ENCODE data around the gene ZC3H18. TPM values are rescaled to one million over a fixed set of nuclear protein-coding genes. Genes with fewer than 3 reads are reported as not detected.
A peak's percentile ranks its signal among the peaks of the same experiment; 100 is the strongest.

ZC3H18 gene
- total and polyA plus RNA-seq, 9 donors: 16.0 to 40.4 (median 30.7) TPM

DNA sequence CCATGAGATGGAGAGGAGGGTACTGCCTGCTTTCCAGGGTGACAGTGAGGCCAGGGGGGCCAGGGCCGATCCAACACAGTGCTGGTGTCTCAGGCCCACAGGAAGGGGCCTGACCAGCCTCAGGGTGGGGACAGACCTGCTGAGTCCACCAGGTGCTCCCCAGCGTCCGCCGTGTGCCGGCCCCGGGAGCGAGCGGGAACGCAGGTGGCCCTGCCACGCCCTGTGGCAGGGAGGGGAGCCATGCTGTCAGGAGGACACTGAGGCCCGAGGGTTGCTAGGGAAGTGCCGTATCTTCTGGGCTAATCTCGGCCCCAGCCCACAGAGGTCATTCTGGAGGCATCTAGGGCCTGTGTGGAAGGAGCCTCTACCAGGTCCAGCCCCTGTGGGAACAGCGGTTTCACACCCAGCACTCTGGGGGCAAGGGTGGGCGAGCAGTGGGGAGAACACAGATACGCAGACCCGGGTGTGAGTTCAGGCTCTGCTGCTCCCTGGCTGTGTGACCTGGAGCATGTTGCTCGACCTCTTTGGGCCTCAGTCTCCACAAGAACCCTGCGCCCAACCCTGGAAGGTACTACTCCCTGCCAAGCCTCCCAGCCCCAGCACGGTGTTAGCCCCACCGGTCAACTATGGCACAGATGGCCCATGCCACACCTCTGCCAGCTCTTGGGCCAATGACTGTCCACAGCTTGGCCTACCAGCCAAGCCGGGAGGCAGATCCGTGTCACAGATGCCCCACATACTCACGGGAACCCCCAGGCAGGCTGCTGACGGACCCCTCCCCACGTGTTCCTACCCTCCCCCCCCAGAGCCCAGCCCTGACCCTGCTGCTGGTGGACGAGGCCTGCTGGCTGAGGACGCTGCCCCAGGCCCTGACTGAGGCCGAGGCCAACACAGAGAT, 43.9 kb upstream of the ZC3H18 start:
- Histone ChIP-seq H3K4me1 (ENCODE audit: insufficient read depth) (peaks cover 15% of the 10 kb centered on the region), H3K36me3 (no peaks in the 10 kb centered on the region), H3K27me3 (no peaks in the 10 kb centered on the region), H3K9me3 (no peaks in the 10 kb centered on the region), H3K4me3 (no peak overlapping the region), H3K27ac (peak overlapping the region; percentile 2 to 32)
- intact Hi-C loops (cut with DNase I): loop anchor here (2.0 to 5.0 kb wide), 3 partner anchors 81 to 84 kb away; no protein-coding TSS in a partner anchor
- peak in 2 of 5 donors; percentile 57 to 58 for DNase-seq
- no peak for TF ChIP-seq EP300 (IDR thresholded peaks at IDR 0.05)
- no peak for TF ChIP-seq POLR2A (IDR thresholded peaks at IDR 0.05)
- TF ChIP-seq, protein P1, sequence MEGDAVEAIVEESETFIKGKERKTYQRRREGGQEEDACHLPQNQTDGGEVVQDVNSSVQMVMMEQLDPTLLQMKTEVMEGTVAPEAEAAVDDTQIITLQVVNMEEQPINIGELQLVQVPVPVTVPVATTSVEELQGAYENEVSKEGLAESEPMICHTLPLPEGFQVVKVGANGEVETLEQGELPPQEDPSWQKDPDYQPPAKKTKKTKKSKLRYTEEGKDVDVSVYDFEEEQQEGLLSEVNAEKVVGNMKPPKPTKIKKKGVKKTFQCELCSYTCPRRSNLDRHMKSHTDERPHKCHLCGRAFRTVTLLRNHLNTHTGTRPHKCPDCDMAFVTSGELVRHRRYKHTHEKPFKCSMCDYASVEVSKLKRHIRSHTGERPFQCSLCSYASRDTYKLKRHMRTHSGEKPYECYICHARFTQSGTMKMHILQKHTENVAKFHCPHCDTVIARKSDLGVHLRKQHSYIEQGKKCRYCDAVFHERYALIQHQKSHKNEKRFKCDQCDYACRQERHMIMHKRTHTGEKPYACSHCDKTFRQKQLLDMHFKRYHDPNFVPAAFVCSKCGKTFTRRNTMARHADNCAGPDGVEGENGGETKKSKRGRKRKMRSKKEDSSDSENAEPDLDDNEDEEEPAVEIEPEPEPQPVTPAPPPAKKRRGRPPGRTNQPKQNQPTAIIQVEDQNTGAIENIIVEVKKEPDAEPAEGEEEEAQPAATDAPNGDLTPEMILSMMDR (IDR thresholded peaks at IDR 0.05): no peak
- 61 to 70% (median 64%) methylated on average over 25 to 29 of the region's 29 CpGs for WGBS, 3 donors

GRCh38 chr16:88526906-88527185, 43.4 kb upstream of the ZC3H18 start:
- intact Hi-C loops (cut with DNase I): loop anchor here (2.0 to 5.0 kb wide), 3 partner anchors 82 to 85 kb away; no protein-coding TSS in a partner anchor
- DNase-seq: peak in 4 of 5 donors; percentile 60 to 72 (median 65)
- no peaks in the 10 kb centered on the region for H3K36me3 ChIP-seq
- peak overlapping the region; percentile 2 to 5 for H3K27ac ChIP-seq
- no peaks in the 10 kb centered on the region for H3K27me3 ChIP-seq
- 51 to 81% (median 63%) methylated on average over 6 to 9 of the region's 9 CpGs for WGBS, 3 donors
- TF ChIP-seq EP300 (IDR thresholded peaks at IDR 0.05) (no peak), POLR2A (IDR thresholded peaks at IDR 0.05) (no peak)
- TF ChIP-seq, protein P1 (IDR thresholded peaks at IDR 0.05): no peak
- H3K4me3 ChIP-seq: no peak overlapping the region
- no peaks in the 10 kb centered on the region for H3K9me3 ChIP-seq
- H3K4me1 ChIP-seq (ENCODE audit: insufficient read depth): peaks cover 17% of the 10 kb centered on the region

- Histone ChIP-seq H3K36me3 (no peaks in the 10 kb centered on the region), H3K4me1 (ENCODE audit: insufficient read depth) (peaks cover 19% of the 10 kb centered on the region), H3K4me3 (no peak overlapping the region), H3K27ac (peak overlapping the region; percentile 5 to 11), H3K9me3 (no peaks in the 10 kb centered on the region), H3K27me3 (no peaks in the 10 kb centered on the region)
- no peak for TF ChIP-seq EP300 (IDR thresholded peaks at IDR 0.05)
- TF ChIP-seq, protein P1 (IDR thresholded peaks at IDR 0.05): peak; percentile 87 to 93 (median 91)
- intact Hi-C loops (cut with DNase I): loop anchor here (2.0 to 5.0 kb wide), 3 partner anchors 83 to 85 kb away; no protein-coding TSS in a partner anchor
- 22 to 29% (median 23%) methylated on average over 22 to 32 of the region's 32 CpGs for WGBS, 3 donors
- DNase-seq: peak; percentile 83 to 89 (median 87)
Observed at GRCh38 chr16:88527186-88527936, 42.8 kb upstream of the ZC3H18 start.

GRCh38 chr16:88527937-88528743, 42.1 kb upstream of the ZC3H18 start:
- no peaks in the 10 kb centered on the region for H3K9me3 ChIP-seq
- H3K36me3 ChIP-seq: no peaks in the 10 kb centered on the region
- intact Hi-C loops (cut with DNase I): loop anchor here (2.0 to 5.0 kb wide), 3 partner anchors 83 to 86 kb away; no protein-coding TSS in a partner anchor
- peak overlapping the region; percentile 5 to 11 for H3K27ac ChIP-seq
- TF ChIP-seq EP300 (IDR thresholded peaks at IDR 0.05): no peak
- TF ChIP-seq POLR2A (IDR thresholded peaks at IDR 0.05): no peak
- TF ChIP-seq, protein P1 (IDR thresholded peaks at IDR 0.05): no peak
- WGBS, 3 donors: 57 to 67% (median 62%) methylated on average over 29 to 30 of the region's 30 CpGs
- no peaks in the 10 kb centered on the region for H3K27me3 ChIP-seq
- H3K4me1 ChIP-seq (ENCODE audit: insufficient read depth): peaks cover 25% of the 10 kb centered on the region
- H3K4me3 ChIP-seq: no peak overlapping the region
- DNase-seq: peak in 3 of 5 donors; percentile 25 to 44 (median 43)

All from ovary (tissue), 9 donors.